Measurements from ENCODE around the gene ZBTB40. TPM values are rescaled to one million over a fixed set of nuclear protein-coding genes. Genes with fewer than 3 reads are reported as not detected.

Gene ZBTB40
- total and polyA plus RNA-seq, 2 of the 13 experiments (the other 11 are each of a cell fraction or from before 2014, with no cell fraction given): 8.8 to 16.5 TPM

DNA sequence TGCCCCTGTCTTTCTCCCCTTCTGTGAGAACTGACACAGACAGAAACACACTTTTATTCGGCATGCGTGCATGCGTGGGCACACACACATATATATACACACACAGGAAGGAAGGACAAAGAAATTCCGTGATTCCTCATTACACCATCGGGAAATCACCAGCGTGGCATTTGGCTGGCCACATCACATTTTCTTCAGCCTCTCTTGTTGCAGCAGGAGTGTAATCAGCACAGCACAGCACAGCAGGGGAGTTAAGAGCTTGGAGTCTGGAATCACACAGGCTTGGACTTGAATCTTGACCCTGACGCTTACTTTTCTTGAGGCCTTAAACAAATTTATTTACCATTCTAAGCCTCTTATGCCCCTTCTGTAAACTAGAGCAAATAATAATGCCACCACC is 66.3 kb downstream of the ZBTB40 start (continued):
- TF ChIP-seq PPARG (CRISPR knock-in tag; conservative IDR thresholded peaks at IDR 0.05): no peak
- TF ChIP-seq, protein P1, sequence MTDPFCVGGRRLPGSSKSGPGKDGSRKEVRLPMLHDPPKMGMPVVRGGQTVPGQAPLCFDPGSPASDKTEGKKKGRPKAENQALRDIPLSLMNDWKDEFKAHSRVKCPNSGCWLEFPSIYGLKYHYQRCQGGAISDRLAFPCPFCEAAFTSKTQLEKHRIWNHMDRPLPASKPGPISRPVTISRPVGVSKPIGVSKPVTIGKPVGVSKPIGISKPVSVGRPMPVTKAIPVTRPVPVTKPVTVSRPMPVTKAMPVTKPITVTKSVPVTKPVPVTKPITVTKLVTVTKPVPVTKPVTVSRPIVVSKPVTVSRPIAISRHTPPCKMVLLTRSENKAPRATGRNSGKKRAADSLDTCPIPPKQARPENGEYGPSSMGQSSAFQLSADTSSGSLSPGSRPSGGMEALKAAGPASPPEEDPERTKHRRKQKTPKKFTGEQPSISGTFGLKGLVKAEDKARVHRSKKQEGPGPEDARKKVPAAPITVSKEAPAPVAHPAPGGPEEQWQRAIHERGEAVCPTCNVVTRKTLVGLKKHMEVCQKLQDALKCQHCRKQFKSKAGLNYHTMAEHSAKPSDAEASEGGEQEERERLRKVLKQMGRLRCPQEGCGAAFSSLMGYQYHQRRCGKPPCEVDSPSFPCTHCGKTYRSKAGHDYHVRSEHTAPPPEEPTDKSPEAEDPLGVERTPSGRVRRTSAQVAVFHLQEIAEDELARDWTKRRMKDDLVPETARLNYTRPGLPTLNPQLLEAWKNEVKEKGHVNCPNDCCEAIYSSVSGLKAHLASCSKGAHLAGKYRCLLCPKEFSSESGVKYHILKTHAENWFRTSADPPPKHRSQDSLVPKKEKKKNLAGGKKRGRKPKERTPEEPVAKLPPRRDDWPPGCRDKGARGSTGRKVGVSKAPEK (CRISPR knock-in tag; IDR thresholded peaks at IDR 0.05; ENCODE audit: borderline replicate concordance): no peak

DNA sequence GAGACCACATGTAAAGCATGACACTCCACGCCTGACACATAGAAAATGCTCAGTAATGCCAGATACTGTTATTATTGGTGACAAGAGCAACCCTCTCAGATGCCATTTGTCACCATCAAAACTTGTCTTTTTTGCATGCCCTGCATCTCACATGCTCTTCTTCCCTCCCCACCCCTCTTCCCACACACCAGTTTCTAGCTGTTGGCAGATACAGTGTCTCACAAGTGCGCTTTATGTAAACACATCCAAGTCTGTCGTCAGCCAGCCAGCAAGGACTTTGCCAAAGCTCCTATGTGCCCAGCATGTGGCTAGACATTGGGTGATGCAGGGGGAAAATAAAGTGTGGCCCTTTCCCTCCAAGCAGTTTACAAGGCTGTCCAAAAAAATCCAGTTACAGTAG is 66.7 kb downstream of the ZBTB40 start:
- in situ Hi-C loops (cut with HindIII; ENCODE audit: extremely low pct_ligation_motif_present, low pct_unique_long_range_greater_than_20kb): no loop called here

More for the DNA sequence above, 66.7 kb downstream of the ZBTB40 start:
- Histone ChIP-seq H3K36me3 (replicated peaks in 1 of 2; ENCODE audit: control insufficient read depth in 1 of 2, insufficient read depth in 2 of 2, low read length in 2 of 2) (peaks cover 22 to 72% of the 10 kb centered on the region in 2 experiments), H3K4me2 (ENCODE audit: low read depth, low read length) (no peak overlapping the region), H3K27me3 (ENCODE audit: control insufficient read depth in 1 of 2, insufficient read depth in 2 of 2, low read length in 2 of 2) (no peaks in the 10 kb centered on the region), H3K27ac (ENCODE audit: extremely low read length, insufficient read depth, low read length) (no peak overlapping the region), H3K79me2 (ENCODE audit: insufficient read depth, low read length) (no peaks in the 10 kb centered on the region), H3K4me3 (replicated peaks in 1 of 3; ENCODE audit: insufficient read depth in 1 of 3, low read depth in 2 of 3, low read length in 3 of 3) (no peak overlapping the region), H3K4me1 (ENCODE audit: insufficient read depth, low read length) (no peaks in the 10 kb centered on the region), H3K9ac (ENCODE audit: insufficient read depth, low read depth, low read length) (no peak overlapping the region), H3K9me3 (ENCODE audit: low read length) (no peaks in the 10 kb centered on the region), H2AFZ (ENCODE audit: low read length) (no peak overlapping the region), H4K20me1 (ENCODE audit: insufficient read depth, low read length) (no peaks in the 10 kb centered on the region)
- TF ChIP-seq IKZF1 (IDR thresholded peaks at IDR 0.05) (no peak), FOXK2 (IDR thresholded peaks at IDR 0.05) (no peak), SIN3B (IDR thresholded peaks at IDR 0.05; ENCODE audit: low read length) (no peak), KDM4B (CRISPR knock-in tag; IDR thresholded peaks at IDR 0.05) (no peak), ZNF552 (CRISPR knock-in tag; IDR thresholded peaks at IDR 0.05; ENCODE audit: borderline replicate concordance) (no peak), AGO2 (optimal IDR thresholded peaks at IDR 0.05; ENCODE audit: low read depth, low read length) (no peak), MZF1 (CRISPR knock-in tag; IDR thresholded peaks at IDR 0.05; ENCODE audit: borderline replicate concordance) (no peak), MAFK (conservative IDR thresholded peaks at IDR 0.05 in 1 of 2, IDR thresholded peaks at IDR 0.05 in 1 of 2; ENCODE audit: low read length in 2 of 2) (no peak), MED8 (CRISPR knock-in tag; IDR thresholded peaks at IDR 0.05; ENCODE audit: insufficient replicate concordance) (no peak)
- TF ChIP-seq, protein P2, sequence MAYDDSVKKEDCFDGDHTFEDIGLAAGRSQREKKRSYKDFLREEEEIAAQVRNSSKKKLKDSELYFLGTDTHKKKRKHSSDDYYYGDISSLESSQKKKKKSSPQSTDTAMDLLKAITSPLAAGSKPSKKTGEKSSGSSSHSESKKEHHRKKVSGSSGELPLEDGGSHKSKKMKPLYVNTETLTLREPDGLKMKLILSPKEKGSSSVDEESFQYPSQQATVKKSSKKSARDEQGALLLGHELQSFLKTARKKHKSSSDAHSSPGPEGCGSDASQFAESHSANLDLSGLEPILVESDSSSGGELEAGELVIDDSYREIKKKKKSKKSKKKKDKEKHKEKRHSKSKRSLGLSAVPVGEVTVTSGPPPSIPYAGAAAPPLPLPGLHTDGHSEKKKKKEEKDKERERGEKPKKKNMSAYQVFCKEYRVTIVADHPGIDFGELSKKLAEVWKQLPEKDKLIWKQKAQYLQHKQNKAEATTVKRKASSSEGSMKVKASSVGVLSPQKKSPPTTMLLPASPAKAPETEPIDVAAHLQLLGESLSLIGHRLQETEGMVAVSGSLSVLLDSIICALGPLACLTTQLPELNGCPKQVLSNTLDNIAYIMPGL (CRISPR knock-in tag; IDR thresholded peaks at IDR 0.05; ENCODE audit: borderline replicate concordance in 1 of 2, low read depth in 1 of 2): no peak
- TF ChIP-seq, protein P3, sequence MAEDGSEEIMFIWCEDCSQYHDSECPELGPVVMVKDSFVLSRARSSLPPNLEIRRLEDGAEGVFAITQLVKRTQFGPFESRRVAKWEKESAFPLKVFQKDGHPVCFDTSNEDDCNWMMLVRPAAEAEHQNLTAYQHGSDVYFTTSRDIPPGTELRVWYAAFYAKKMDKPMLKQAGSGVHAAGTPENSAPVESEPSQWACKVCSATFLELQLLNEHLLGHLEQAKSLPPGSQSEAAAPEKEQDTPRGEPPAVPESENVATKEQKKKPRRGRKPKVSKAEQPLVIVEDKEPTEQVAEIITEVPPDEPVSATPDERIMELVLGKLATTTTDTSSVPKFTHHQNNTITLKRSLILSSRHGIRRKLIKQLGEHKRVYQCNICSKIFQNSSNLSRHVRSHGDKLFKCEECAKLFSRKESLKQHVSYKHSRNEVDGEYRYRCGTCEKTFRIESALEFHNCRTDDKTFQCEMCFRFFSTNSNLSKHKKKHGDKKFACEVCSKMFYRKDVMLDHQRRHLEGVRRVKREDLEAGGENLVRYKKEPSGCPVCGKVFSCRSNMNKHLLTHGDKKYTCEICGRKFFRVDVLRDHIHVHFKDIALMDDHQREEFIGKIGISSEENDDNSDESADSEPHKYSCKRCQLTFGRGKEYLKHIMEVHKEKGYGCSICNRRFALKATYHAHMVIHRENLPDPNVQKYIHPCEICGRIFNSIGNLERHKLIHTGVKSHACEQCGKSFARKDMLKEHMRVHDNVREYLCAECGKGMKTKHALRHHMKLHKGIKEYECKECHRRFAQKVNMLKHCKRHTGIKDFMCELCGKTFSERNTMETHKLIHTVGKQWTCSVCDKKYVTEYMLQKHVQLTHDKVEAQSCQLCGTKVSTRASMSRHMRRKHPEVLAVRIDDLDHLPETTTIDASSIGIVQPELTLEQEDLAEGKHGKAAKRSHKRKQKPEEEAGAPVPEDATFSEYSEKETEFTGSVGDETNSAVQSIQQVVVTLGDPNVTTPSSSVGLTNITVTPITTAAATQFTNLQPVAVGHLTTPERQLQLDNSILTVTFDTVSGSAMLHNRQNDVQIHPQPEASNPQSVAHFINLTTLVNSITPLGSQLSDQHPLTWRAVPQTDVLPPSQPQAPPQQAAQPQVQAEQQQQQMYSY (CRISPR knock-in tag; IDR thresholded peaks at IDR 0.05): no peak
- TF ChIP-seq, protein P4, sequence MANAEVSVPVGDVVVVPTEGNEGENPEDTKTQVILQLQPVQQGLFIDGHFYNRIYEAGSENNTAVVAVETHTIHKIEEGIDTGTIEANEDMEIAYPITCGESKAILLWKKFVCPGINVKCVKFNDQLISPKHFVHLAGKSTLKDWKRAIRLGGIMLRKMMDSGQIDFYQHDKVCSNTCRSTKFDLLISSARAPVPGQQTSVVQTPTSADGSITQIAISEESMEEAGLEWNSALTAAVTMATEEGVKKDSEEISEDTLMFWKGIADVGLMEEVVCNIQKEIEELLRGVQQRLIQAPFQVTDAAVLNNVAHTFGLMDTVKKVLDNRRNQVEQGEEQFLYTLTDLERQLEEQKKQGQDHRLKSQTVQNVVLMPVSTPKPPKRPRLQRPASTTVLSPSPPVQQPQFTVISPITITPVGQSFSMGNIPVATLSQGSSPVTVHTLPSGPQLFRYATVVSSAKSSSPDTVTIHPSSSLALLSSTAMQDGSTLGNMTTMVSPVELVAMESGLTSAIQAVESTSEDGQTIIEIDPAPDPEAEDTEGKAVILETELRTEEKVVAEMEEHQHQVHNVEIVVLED (CRISPR knock-in tag; IDR thresholded peaks at IDR 0.05; ENCODE audit: borderline replicate concordance): no peak
- WGBS (ENCODE audit: low lambda C conversion rate): 98% methylated on average over 3 of the region's 3 CpGs
- CTCF ChIA-PET (ENCODE audit: low intra/inter-chr PET ratio, low total read pairs): no interaction called here
- DNase-seq (ENCODE audit: low spot score) (no peak), FAIRE-seq (no peak), ATAC-seq (no peak)
- intact Hi-C loops (cut with micrococcal nuclease; ENCODE audit: unreplicated experiment): no loop called here
- no TSS peak for BruUV-seq (replicated peaks)
- POLR2A ChIA-PET: no interaction called here

All from HepG2 (cell line).